AG09309 (cell line): ENCODE results near the gene PAMR1.

Experiments used
- DNase-seq: peaks from one replicate; pipeline ENCODE4 v3.0.0-alpha.2; 2010; ENCODE audit warnings: low read depth
- H3K4me3 ChIP-seq: 2 replicates; pipeline ENCODE4 v1.5.1; 2011; ENCODE audit warnings: mild to moderate bottlenecking, low read depth, low read length, moderate library complexity; ENCODE audit not compliant: control insufficient read depth
- CTCF ChIP-seq: IDR thresholded peaks from 2 replicates; pipeline ENCODE4 v1.5.1; 2011; ENCODE audit warnings: mild to moderate bottlenecking, low read depth, low read length, inconsistent platforms; ENCODE audit not compliant: insufficient read depth, control insufficient read depth; ENCODE audit errors: missing control alignments

The PAMR1 gene

GRCh38 chr11:35470616-35471015, 54.8 kb downstream of the PAMR1 start:
- no peak for DNase-seq
- TF ChIP-seq CTCF: no peak
- no peak overlapping the region for H3K4me3 ChIP-seq

- TF ChIP-seq CTCF: no peak
- H3K4me3 ChIP-seq: no peak overlapping the region
- no peak for DNase-seq
These were observed 59.4 kb downstream of the PAMR1 start for GRCh38 chr11:35466058-35466457.

GRCh38 chr11:35464308-35464707, 61.1 kb downstream of the PAMR1 start:
- no peak overlapping the region for H3K4me3 ChIP-seq
- DNase-seq: no peak
- TF ChIP-seq CTCF: peak; percentile 68

GRCh38 chr11:35463331-35463751, 62.1 kb downstream of the PAMR1 start:
- no peak overlapping the region for H3K4me3 ChIP-seq
- no peak for TF ChIP-seq CTCF
- DNase-seq: no peak

GRCh38 chr11:35461917-35462538, 63.4 kb downstream of the PAMR1 start:
- no peak for TF ChIP-seq CTCF
- DNase-seq: no peak
- no peak overlapping the region for H3K4me3 ChIP-seq

- DNase-seq: no peak
- no peak overlapping the region for H3K4me3 ChIP-seq
- no peak for TF ChIP-seq CTCF
These were observed 65.9 kb downstream of the PAMR1 start for GRCh38 chr11:35459489-35459888.
